Stimulated activated naive B cell treated with anti-CD40 and anti-IgM and Interleukin-4, amounts not matched to agents 10 μg/mL and 1 μg/mL and 100 μg/mL, for 72 hours (primary cell): ENCODE results near the gene CAPN9.
"Not testable (repeated sequence)": the region's sequence is repeated elsewhere in the genome, so short reads cannot be mapped to it uniquely, and the experiment has no call there.

Experiments
- ATAC-seq, 2 donors: fragments of 150-1000 bp; cut with Tn5 transposase; replicated peaks; 2 replicates each; pipeline ENCODE4 v1.10.0; 2021; ENCODE audit warnings: moderate library complexity in 1 of 2
- DNase-seq: peaks from one replicate; pipeline ENCODE4 v3.0.0; 2021
- H3K27ac Mint-ChIP-seq: one replicate; pipeline ENCODE4 v1.8.0; 2022; ENCODE audit warnings: mild to moderate bottlenecking, mixed read lengths
- H3K27me3 Mint-ChIP-seq, 2 donors: one replicate each; pipeline ENCODE4 v1.8.0; 2022; ENCODE audit warnings: mixed read lengths in 2 of 2
- H3K36me3 Mint-ChIP-seq, 2 donors: one replicate each; pipeline ENCODE4 v1.8.0; 2022; ENCODE audit warnings: mixed read lengths in 2 of 2, mild to moderate bottlenecking in 1 of 2
- H3K4me1 Mint-ChIP-seq, 2 donors: one replicate each; pipeline ENCODE4 v1.8.0; 2022; ENCODE audit warnings: mixed read lengths in 2 of 2, mild to moderate bottlenecking in 1 of 2
- H3K4me3 Mint-ChIP-seq, 2 donors: one replicate each; pipeline ENCODE4 v1.8.0; 2022; ENCODE audit warnings: mild to moderate bottlenecking in 2 of 2, mixed read lengths in 2 of 2, moderate library complexity in 1 of 2
- H3K9me3 Mint-ChIP-seq, 2 donors: one replicate each; pipeline ENCODE4 v1.8.0; 2022; ENCODE audit warnings: mixed read lengths in 2 of 2, mild to moderate bottlenecking in 1 of 2

CAPN9 gene

GRCh38 chr1:230747127-230747730 lies at the start of gene CAPN9:
CAPN9 (plus strand) TSS chr1:230747388; CDS start chr1:230747497, 109 bp downstream.
- Mint-ChIP-seq H3K27me3 (peaks cover 10 to 12% of the 10 kb centered on the region in 2 donors), H3K27ac (peak within 1 kb of the TSS; percentile 52), H3K9me3 (no peaks in the 10 kb centered on the region), H3K4me1 (peaks cover 10 to 13% of the 10 kb centered on the region in 2 donors), H3K4me3 (no peak within 1 kb of the TSS), H3K36me3 (no peaks in the 10 kb centered on the region)
- ATAC-seq = no peak
- no peak for DNase-seq

DNA sequence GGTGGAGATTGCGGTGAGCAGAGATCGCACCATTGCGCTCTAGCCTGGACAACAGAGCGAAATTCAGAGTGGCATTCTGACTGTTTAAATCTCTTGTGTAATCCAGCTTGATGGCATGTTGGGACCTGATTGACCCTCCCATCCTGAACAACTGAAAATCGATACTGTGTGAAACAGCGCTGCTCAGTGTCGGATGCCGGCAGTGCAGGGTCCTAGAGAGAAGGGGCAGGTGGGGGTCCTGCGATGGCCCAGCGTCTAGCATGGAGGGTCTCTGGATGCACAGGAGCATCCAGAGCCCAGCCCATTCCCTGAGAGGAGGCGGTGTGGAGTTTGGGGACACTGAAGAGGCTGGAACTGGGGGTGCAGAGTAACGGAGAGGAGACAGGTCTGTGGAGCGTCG lies 49.1 kb upstream of the CAPN9 start:
- Mint-ChIP-seq H3K4me3 (no peak overlapping the region), H3K4me1 (no peaks in the 10 kb centered on the region), H3K9me3 (no peaks in the 10 kb centered on the region), H3K36me3 (peaks cover 9 to 11% of the 10 kb centered on the region in 2 donors), H3K27ac (no peak overlapping the region), H3K27me3 (peaks cover 0 to 9% of the 10 kb centered on the region in 2 donors)
- no peak for DNase-seq
- no peak for ATAC-seq

GRCh38 chr1:230698964-230699363 lies 48.2 kb upstream of the CAPN9 start:
- not testable (repeated sequence) for H3K27me3 Mint-ChIP-seq, H3K27ac Mint-ChIP-seq, H3K4me3 Mint-ChIP-seq, H3K9me3 Mint-ChIP-seq, DNase-seq, ATAC-seq, H3K36me3 Mint-ChIP-seq, H3K4me1 Mint-ChIP-seq

- no peaks in the 10 kb centered on the region for H3K9me3 Mint-ChIP-seq
- DNase-seq (no peak), ATAC-seq (no peak)
- peaks cover 0 to 1% of the 10 kb centered on the region in 2 donors for H3K36me3 Mint-ChIP-seq
- H3K4me3 Mint-ChIP-seq = no peak overlapping the region
- H3K4me1 Mint-ChIP-seq = no peaks in the 10 kb centered on the region
- H3K27me3 Mint-ChIP-seq = peaks cover 0 to 9% of the 10 kb centered on the region in 2 donors
- no peak overlapping the region for H3K27ac Mint-ChIP-seq
Measured at GRCh38 chr1:230699716-230700115, 47.5 kb upstream of the CAPN9 start.

DNA sequence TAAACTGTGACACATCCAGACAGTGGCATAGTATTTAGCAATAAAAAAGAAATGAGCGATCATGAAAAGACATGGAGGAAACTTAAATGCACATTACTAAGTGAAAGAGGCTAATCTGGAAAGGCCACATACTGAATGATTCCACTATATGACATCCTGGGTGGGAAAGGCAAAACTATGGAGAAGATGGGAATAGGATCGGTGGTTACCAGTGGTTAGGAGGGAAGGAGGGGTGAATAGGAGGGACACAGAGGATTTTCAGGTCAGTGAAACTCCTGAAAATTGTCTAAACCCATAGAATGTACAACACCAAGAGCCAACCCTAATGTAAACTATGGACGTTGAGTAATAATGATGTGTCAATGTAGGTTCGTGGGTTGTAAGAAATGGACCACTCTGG lies 47.1 kb upstream of the CAPN9 start:
- no peak overlapping the region for H3K4me3 Mint-ChIP-seq
- H3K27me3 Mint-ChIP-seq = peaks cover 0 to 9% of the 10 kb centered on the region in 2 donors
- DNase-seq (no peak), ATAC-seq (no peak)
- H3K9me3 Mint-ChIP-seq = no peaks in the 10 kb centered on the region
- H3K27ac Mint-ChIP-seq = no peak overlapping the region
- no peaks in the 10 kb centered on the region for H3K36me3 Mint-ChIP-seq
- no peaks in the 10 kb centered on the region for H3K4me1 Mint-ChIP-seq

DNA sequence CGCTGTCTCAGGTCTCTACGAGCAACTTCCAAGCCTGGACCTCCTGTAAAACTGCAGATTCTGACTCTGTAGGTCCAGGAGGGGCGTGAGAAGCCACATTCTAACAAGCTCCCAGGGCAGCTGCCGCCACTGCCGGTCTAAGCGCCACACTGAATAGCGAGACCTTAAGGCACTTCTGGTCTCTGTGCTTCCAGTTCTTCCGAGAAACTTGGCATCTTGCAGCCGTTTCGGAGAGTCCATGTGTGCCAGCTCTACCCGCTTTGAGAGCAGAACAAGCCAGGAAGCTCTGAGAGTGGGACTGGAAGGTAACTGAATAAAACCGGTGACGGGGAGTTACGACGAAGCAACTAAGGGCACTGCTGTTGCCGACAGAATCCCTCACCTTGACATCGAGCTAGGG lies 45.8 kb upstream of the CAPN9 start:
- H3K27ac Mint-ChIP-seq = no peak overlapping the region
- H3K4me1 Mint-ChIP-seq = no peaks in the 10 kb centered on the region
- DNase-seq (no peak), ATAC-seq (no peak)
- H3K9me3 Mint-ChIP-seq = no peaks in the 10 kb centered on the region
- H3K27me3 Mint-ChIP-seq = peaks cover 0 to 12% of the 10 kb centered on the region in 2 donors
- H3K4me3 Mint-ChIP-seq = no peak overlapping the region
- H3K36me3 Mint-ChIP-seq = no peaks in the 10 kb centered on the region

GRCh38 chr1:230701895-230702768 lies 45.1 kb upstream of the CAPN9 start:
- H3K4me3 Mint-ChIP-seq = no peak overlapping the region
- no peak for ATAC-seq
- H3K27ac Mint-ChIP-seq = no peak overlapping the region
- H3K27me3 Mint-ChIP-seq = peaks cover 0 to 19% of the 10 kb centered on the region in 2 donors
- no peaks in the 10 kb centered on the region for H3K9me3 Mint-ChIP-seq
- H3K4me1 Mint-ChIP-seq = no peaks in the 10 kb centered on the region
- DNase-seq = no peak
- no peaks in the 10 kb centered on the region for H3K36me3 Mint-ChIP-seq

GRCh38 chr1:230702934-230703678 lies 44.1 kb upstream of the CAPN9 start:
- Mint-ChIP-seq H3K4me3 (no peak overlapping the region), H3K27me3 (peaks cover 4 to 26% of the 10 kb centered on the region in 2 donors), H3K9me3 (no peaks in the 10 kb centered on the region), H3K4me1 (peaks cover 0 to 2% of the 10 kb centered on the region in 2 donors), H3K27ac (no peak overlapping the region), H3K36me3 (no peaks in the 10 kb centered on the region)
- DNase-seq (no peak), ATAC-seq (peak in 1 of 2 donors; percentile 14)

DNA sequence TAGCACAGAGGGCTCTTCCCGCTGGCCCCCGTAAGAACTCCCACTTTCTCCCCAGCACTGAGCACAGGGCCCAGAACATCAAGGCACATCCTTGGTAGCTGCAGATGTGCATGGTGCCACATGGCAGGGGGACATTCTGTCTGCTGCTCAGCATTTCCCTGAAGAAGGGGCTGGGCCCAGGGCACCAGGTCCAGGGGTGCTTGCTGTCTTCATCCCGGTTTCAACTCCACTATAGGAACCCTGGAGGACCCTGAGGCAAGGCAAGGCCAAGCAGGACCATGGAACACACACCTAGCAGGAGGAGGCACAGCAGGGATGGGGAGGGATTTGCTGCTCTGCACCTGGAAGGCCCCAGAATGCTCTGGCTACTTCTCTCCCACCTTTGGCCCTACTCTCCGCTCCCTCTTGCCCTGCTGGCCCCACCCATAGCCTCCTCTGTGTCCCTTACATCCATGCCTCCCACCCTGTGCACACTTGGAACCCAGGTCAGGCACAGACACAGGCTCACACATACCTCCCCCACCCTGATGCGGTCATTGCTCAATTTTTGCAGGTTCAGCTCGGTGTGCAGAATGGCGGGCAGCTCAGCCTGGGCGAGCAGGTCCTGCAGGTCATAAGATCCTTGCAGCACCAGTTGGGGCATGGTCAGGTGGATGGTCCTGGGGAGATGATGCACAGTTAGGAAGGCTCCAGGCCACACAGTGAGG lies 43.4 kb upstream of the CAPN9 start:
- no peak overlapping the region for H3K4me3 Mint-ChIP-seq
- H3K27me3 Mint-ChIP-seq = peaks cover 11 to 27% of the 10 kb centered on the region in 2 donors

DNA sequence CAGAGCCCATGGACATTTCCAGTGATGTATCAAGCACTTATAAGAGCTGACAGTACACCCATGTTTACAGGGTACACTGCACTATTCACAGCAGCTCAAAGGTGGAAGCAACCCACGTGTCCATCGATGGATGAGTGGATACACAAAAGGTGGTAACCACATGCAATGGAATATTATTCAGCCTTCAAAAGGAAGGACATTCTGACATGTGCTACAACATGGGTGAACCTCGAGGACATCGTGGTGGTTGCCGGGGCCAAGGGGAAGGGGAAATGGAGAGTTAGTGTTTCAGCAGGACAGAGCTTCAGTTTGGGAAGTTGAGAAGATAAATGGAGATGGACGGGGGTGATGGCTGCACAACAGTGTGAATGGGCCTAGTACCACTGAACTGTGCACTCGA lies 42.4 kb upstream of the CAPN9 start:
- Mint-ChIP-seq H3K4me3 (no peak overlapping the region), H3K36me3 (no peaks in the 10 kb centered on the region), H3K27ac (no peak overlapping the region), H3K27me3 (peaks cover 14 to 23% of the 10 kb centered on the region in 2 donors), H3K9me3 (no peaks in the 10 kb centered on the region), H3K4me1 (peaks cover 0 to 4% of the 10 kb centered on the region in 2 donors)
- DNase-seq (no peak), ATAC-seq (no peak)

More for the DNA sequence above, 43.4 kb upstream of the CAPN9 start:
- Mint-ChIP-seq H3K27ac (no peak overlapping the region), H3K9me3 (no peaks in the 10 kb centered on the region), H3K4me1 (peaks cover 0 to 4% of the 10 kb centered on the region in 2 donors), H3K36me3 (no peaks in the 10 kb centered on the region)
- no peak for DNase-seq
- ATAC-seq = no peak

DNA sequence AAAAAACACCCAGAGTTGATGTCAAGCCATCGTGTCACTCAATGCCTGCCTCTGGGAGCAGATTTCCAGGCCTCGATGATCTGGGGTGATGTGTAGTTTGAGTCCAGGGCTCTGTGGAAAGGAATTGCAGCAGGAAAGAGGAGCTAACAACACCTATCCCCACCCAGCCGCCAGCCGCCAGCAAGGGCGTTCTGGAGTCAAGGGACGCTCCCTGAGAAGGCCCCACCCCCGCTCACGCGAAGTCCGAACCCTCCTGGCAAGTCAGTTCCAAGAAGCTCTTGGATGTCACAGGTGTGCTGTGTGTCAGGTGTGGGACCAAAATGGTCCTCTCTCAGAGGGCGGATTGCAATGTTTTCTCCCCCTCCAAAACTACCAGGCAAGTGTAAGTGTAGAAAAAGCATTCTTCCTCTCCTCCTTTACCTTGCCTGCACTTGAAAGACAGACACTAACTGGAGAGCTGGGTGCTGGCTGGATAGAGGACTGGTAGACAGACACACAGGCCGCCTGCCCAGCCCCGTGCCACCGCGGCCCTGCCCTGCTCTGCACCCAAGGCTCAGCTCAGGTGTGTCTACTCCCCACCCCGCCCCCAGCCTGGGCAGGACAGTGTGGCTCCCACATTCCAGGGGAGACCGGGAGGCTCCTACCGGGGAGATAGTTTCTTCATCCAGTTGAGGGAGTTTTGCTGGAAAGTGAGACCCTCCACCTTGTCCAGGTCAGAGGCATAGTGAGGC lies 41.7 kb upstream of the CAPN9 start:
- ATAC-seq (no peak), DNase-seq (no peak)
- Mint-ChIP-seq H3K27me3 (peaks cover 14 to 23% of the 10 kb centered on the region in 2 donors), H3K4me3 (no peak overlapping the region), H3K27ac (no peak overlapping the region), H3K36me3 (no peaks in the 10 kb centered on the region), H3K4me1 (peaks cover 0 to 4% of the 10 kb centered on the region in 2 donors), H3K9me3 (no peaks in the 10 kb centered on the region)

DNA sequence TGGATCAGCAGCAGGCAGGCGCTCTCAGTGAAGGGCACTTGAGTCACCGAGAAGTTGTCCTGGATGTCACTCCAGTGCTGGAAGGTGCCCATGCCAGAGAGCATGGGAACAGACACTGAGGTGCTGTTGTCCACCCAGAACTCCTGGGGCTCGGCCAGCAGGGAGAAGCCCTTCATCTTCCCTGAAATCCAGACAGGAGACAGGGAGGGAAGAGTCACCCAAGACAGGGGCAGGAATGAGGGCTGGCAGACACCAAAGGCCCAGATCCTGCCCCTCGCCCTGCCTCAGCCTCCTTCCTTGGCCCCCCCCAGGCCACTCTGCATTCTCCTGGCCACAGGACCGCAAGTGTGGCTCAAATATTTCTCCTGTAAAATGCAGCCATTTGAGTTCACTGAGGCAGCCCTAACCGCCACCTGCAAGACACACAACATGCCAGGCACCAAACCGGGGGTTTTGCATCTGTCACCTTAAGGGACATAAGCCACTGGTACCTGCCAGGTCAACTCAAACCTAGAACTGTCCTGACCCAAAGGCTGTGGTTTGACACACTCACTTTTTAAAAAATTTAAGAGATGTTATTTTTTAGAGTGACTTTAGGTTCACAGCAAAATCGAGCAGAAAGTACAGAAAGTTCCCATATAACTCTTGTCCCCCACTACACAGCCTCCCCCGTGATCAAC lies 41.0 kb upstream of the CAPN9 start:
- Mint-ChIP-seq H3K4me1 (peaks cover 0 to 4% of the 10 kb centered on the region in 2 donors), H3K36me3 (no peaks in the 10 kb centered on the region), H3K27me3 (peaks cover 14 to 23% of the 10 kb centered on the region in 2 donors), H3K27ac (no peak overlapping the region), H3K4me3 (no peak overlapping the region), H3K9me3 (no peaks in the 10 kb centered on the region)
- DNase-seq (no peak), ATAC-seq (no peak)
